Caco-2 (cell line): Measurements from ENCODE around the gene C15orf39. TPM values are rescaled to one million over a fixed set of nuclear protein-coding genes. Genes with fewer than 3 reads are reported as not detected.
"Not testable (repeated sequence)": the region's sequence is repeated elsewhere in the genome, so short reads cannot be mapped to it uniquely, and the experiment has no call there.

Experiments
- BruUV-seq: library from RNA; stranded (reverse); fragments of 400-500 nt; replicated peaks from 2 replicates; lab custom pipeline; 2021; lab: Mats Ljungman, UMichigan
- CTCF ChIA-PET: fragments of 300-600 bp; sonication (Branson Sonifier 250); formaldehyde crosslinking; loops from one replicate; lab custom pipeline; 2022; ENCODE audit warnings: antibody characterized with exemption; lab: Charles Lee
- POLR2A ChIA-PET: fragments of 300-600 bp; sonication (Branson Sonifier 250); formaldehyde crosslinking; loops from one replicate; lab custom pipeline; 2022; ENCODE audit warnings: antibody characterized with exemption; lab: Charles Lee
- DNase-seq, 2 experiments: peaks; one replicate each; pipeline versions ENCODE4 v3.0.0 to v3.0.0-alpha.2; 2020 to 2022
- H3K27me3 ChIP-seq: replicated peaks from 2 replicates; pipeline ENCODE4 v1.6.0; 2011; ENCODE audit warnings: low read length; ENCODE audit not compliant: control insufficient read depth, insufficient read depth
- H3K36me3 ChIP-seq: 2 replicates; pipeline ENCODE4 v1.5.1; 2011; ENCODE audit warnings: low read length; ENCODE audit not compliant: control insufficient read depth, insufficient read depth
- H3K4me1 ChIP-seq: fragments of 250-450 bp; sonication (Bioruptor Pico); 2 replicates; pipeline ENCODE4 v1.5.1; 2020; ENCODE audit warnings: mild to moderate bottlenecking
- H3K4me3 ChIP-seq: 2 replicates; pipeline ENCODE4 v1.5.1; 2011; ENCODE audit warnings: low read depth, mild to moderate bottlenecking, control low read depth, low read length
- H3K9me3 ChIP-seq: fragments of 250-450 bp; sonication (Bioruptor Pico); 2 replicates; pipeline ENCODE4 v1.5.1; 2020; ENCODE audit warnings: mild to moderate bottlenecking, moderate library complexity
- H3K27ac Mint-ChIP-seq: one replicate; pipeline ENCODE4 v1.8.0; 2022; ENCODE audit warnings: mixed read lengths; ENCODE audit not compliant: unreplicated experiment
- H3K27me3 Mint-ChIP-seq: one replicate; pipeline ENCODE4 v1.8.0; 2022; ENCODE audit warnings: mixed read lengths; ENCODE audit not compliant: insufficient read depth, unreplicated experiment
- H3K36me3 Mint-ChIP-seq: one replicate; pipeline ENCODE4 v1.8.0; 2022; ENCODE audit warnings: mild to moderate bottlenecking, mixed read lengths; ENCODE audit not compliant: insufficient read depth, unreplicated experiment
- H3K4me1 Mint-ChIP-seq: one replicate; pipeline ENCODE4 v1.8.0; 2022; ENCODE audit warnings: low read depth, mixed read lengths; ENCODE audit not compliant: unreplicated experiment
- H3K4me3 Mint-ChIP-seq: one replicate; pipeline ENCODE4 v1.8.0; 2022; ENCODE audit warnings: mild to moderate bottlenecking, moderate library complexity, mixed read lengths; ENCODE audit not compliant: unreplicated experiment
- H3K9me3 Mint-ChIP-seq: one replicate; pipeline ENCODE4 v1.8.0; 2022; ENCODE audit warnings: mixed read lengths; ENCODE audit not compliant: unreplicated experiment
- intact Hi-C: fragments of 100-400 bp; cut with micrococcal nuclease; formaldehyde crosslinking; loops from one replicate; pipeline ENCODE4 v1.10.0; 2022; ENCODE audit not compliant: unreplicated experiment
- total RNA-seq: library from RNA; stranded (reverse); gene quantifications from 2 replicates; pipeline ENCODE4 v1.2.3, GENCODE V29; 2022
- TF ChIP-seq, protein P1 (sequence below), 2 experiments: fragments of 200-600 bp in 1 of 2; IDR thresholded peaks; 1 replicate in 1 of 2; 2 replicates in 1 of 2; pipeline versions ENCODE4 v1.5.1 to v1.8.0; 2011 to 2022; ENCODE audit warnings: antibody characterized with exemption in 1 of 2, control low read depth in 1 of 2, inconsistent platforms in 1 of 2, low read depth in 1 of 2, low read length in 1 of 2, mild to moderate bottlenecking in 1 of 2, moderate library complexity in 1 of 2; ENCODE audit not compliant: insufficient read depth in 1 of 2, severe bottlenecking in 1 of 2, unreplicated experiment in 1 of 2

Gene C15orf39
- total RNA-seq, 1 experiment from 2014 or later = 48.2 TPM

DNA sequence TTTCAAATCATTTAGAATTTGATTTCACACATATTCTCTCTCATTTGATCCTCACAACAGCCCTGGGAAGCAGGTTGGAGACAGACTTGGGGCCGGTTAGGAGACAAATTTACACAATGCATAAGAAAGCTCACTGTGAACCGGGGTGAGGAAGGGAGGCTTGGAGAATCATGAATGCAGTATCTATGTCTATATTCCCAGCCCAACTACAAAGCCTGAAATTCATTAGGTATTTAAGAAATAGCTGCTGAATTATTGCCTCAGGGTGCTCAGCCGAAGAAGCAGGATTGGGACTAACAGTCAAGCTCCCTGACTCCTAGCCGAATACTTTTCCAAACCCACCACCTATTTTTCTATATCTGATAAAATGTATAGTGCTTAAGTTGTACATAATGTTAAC is 48.0 kb downstream of the C15orf39 start:
- no peaks in the 10 kb centered on the region for H3K27me3 Mint-ChIP-seq
- no peak for DNase-seq
- Histone ChIP-seq H3K27me3 (no peaks in the 10 kb centered on the region), H3K4me1 (0 out of 2 replicates have a peak, but pooled peaks cover 10% of the 10 kb centered on the region), H3K36me3 (no peaks in the 10 kb centered on the region), H3K9me3 (no peaks in the 10 kb centered on the region), H3K4me3 (no peak overlapping the region)
- POLR2A ChIA-PET = no interaction called here
- H3K27ac Mint-ChIP-seq = no peak overlapping the region
- TF ChIP-seq, protein P1, sequence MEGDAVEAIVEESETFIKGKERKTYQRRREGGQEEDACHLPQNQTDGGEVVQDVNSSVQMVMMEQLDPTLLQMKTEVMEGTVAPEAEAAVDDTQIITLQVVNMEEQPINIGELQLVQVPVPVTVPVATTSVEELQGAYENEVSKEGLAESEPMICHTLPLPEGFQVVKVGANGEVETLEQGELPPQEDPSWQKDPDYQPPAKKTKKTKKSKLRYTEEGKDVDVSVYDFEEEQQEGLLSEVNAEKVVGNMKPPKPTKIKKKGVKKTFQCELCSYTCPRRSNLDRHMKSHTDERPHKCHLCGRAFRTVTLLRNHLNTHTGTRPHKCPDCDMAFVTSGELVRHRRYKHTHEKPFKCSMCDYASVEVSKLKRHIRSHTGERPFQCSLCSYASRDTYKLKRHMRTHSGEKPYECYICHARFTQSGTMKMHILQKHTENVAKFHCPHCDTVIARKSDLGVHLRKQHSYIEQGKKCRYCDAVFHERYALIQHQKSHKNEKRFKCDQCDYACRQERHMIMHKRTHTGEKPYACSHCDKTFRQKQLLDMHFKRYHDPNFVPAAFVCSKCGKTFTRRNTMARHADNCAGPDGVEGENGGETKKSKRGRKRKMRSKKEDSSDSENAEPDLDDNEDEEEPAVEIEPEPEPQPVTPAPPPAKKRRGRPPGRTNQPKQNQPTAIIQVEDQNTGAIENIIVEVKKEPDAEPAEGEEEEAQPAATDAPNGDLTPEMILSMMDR (IDR thresholded peaks at IDR 0.05; ENCODE audit: insufficient read depth in 1 of 2, low read depth in 1 of 2, low read length in 1 of 2, severe bottlenecking in 1 of 2, unreplicated experiment in 1 of 2) = no peak
- no peaks in the 10 kb centered on the region for H3K4me1 Mint-ChIP-seq
- no peaks in the 10 kb centered on the region for H3K36me3 Mint-ChIP-seq
- CTCF ChIA-PET = no interaction called here
- no TSS peak for BruUV-seq
- no peak overlapping the region for H3K4me3 Mint-ChIP-seq
- intact Hi-C loops = no loop called here
- H3K9me3 Mint-ChIP-seq = no peaks in the 10 kb centered on the region

DNA sequence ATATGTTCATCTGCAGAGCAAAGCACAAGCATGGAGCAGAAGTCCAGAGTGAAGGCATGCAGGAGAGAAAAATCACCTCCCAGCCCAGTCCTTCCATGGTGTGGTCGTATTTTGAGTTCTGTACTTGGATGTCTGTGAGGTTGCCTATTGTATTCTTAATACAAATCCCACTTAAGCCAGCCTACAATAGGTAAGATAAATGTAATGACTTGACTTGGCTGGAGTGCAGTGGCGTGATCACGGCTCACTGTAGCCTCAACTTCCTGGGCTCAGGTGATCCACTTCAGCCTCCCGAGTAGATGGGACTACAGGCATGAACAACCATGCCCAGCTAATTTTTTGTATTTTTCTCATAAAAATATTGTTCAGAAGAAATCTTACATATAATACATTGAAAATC is 49.7 kb downstream of the C15orf39 start:
- H3K27me3 ChIP-seq, H3K4me1 Mint-ChIP-seq, H3K4me3 Mint-ChIP-seq, H3K4me3 ChIP-seq, CTCF ChIA-PET, H3K27me3 Mint-ChIP-seq, DNase-seq, H3K36me3 Mint-ChIP-seq, H3K36me3 ChIP-seq, POLR2A ChIA-PET, intact Hi-C loops, H3K27ac Mint-ChIP-seq, BruUV-seq, H3K9me3 ChIP-seq, H3K4me1 ChIP-seq, H3K9me3 Mint-ChIP-seq: not testable (repeated sequence)

DNA sequence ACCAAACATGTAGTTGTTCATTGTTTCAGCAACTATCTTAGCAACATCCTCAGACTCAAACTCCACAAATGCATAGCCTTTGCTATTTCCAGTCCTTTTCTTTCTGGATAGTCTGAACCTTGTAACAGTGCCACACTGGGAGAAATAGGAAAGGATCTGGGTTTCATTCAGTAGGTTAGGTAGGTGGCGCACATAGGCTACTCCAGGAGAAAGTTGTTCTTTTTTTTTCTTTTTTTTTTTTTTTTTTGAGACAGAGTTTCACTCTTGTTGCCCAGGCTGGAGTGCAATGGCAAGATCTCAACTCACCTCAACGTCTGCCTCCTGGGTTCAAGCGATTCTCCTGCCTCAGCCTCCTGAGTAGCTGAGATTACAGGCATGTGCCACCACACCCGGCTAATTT is 50.6 kb downstream of the C15orf39 start:
- POLR2A ChIA-PET, H3K36me3 Mint-ChIP-seq, H3K9me3 Mint-ChIP-seq, H3K27ac Mint-ChIP-seq, H3K4me3 ChIP-seq, H3K4me3 Mint-ChIP-seq, H3K4me1 ChIP-seq, H3K4me1 Mint-ChIP-seq, BruUV-seq, intact Hi-C loops, H3K9me3 ChIP-seq, DNase-seq, H3K27me3 ChIP-seq, H3K36me3 ChIP-seq, H3K27me3 Mint-ChIP-seq: not testable (repeated sequence)
- CTCF ChIA-PET = interaction anchor here (0.7 kb wide), 1 partner anchor 21 kb away, joined by 8 read pairs; no protein-coding TSS in a partner anchor

DNA sequence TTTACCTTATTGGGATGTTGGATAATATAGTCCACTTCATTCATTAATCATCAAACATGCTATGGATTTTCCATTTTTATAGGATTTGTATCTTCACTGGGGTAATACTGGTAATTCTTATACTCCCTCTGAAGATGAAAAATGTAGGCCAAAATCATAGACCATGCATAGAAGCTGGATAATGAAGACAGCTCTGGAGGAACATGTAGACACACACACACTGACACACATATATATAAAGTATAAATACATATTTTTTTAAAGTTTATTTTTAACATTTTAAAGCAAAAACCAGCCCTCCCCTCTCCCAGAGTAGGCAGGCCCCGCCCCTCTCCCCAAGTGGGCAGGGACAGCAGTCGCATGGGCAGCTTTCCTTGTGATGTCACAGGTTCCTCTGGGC is 56.4 kb downstream of the C15orf39 start, which contains the start of gene GOLGA6C:
GOLGA6C (plus strand) TSS at position 301 of the 400 bp plus-strand sequence. CDS start 265 bp downstream, outside the sequence.
- BruUV-seq, H3K27me3 ChIP-seq, H3K9me3 Mint-ChIP-seq, H3K27ac Mint-ChIP-seq, H3K4me1 ChIP-seq, POLR2A ChIA-PET, H3K27me3 Mint-ChIP-seq, H3K36me3 ChIP-seq, H3K36me3 Mint-ChIP-seq, intact Hi-C loops, H3K4me1 Mint-ChIP-seq, H3K4me3 Mint-ChIP-seq, H3K4me3 ChIP-seq, DNase-seq, CTCF ChIA-PET, H3K9me3 ChIP-seq: not testable (repeated sequence)

DNA sequence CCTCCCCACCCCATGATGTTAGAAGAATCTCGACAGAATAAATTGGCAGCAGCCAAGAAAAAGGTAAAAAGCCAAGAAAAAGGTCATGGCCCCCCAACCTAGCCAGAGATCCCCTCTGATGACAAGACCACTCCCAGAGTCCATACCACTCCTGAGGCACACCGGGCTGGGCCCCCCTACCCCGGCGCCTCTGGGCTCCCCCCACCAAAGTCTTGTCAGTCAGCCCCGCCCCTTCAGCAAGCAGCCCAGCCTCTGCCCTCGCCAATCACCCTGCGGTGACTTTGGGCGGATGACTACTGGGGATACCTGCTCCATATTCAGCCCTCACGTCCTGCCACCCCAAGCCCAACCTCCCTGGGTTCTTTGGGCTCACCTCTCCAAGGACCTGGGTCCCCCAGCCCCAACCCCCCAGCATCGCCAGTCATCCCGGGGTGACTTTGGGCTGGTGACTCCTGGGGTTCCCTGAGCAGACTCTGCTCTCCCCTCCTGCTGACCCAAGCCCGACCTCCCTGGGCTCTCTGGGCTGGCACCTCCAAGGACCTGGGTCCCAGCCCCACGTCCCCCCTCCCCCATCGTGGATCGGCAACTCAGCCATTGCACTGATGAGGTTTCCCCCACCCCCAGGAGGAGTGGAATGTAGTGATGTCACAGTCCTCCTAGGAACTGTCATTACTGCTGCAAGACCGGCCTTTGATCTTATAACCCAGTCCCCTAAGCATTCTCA is 57.1 kb downstream of the C15orf39 start:
- H3K4me1 ChIP-seq, H3K4me3 ChIP-seq, H3K9me3 Mint-ChIP-seq, DNase-seq, H3K27ac Mint-ChIP-seq, H3K27me3 Mint-ChIP-seq, H3K9me3 ChIP-seq, H3K36me3 Mint-ChIP-seq, CTCF ChIA-PET, H3K4me1 Mint-ChIP-seq, H3K36me3 ChIP-seq, H3K27me3 ChIP-seq, H3K4me3 Mint-ChIP-seq, BruUV-seq, intact Hi-C loops, POLR2A ChIA-PET: not testable (repeated sequence)

DNA sequence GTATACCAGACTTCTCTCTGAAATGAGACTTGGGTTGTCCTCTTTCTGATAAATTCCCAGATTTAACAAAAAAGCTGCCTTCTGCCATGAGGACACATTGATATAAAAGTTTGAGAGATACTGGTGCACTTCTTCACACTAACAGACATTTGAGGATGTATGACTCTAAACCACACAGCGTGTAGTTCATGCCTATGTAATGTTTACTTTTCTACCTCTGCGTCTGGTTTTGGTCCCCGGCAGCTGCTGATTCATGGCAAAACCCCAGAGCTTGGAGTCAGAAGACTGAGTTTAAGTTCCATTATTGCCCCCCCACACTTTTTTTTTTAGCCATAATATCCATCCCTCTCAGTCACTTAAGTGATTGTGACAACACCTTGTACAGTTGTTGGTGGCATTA is 58.2 kb downstream of the C15orf39 start:
- BruUV-seq, H3K36me3 Mint-ChIP-seq, intact Hi-C loops, H3K4me1 Mint-ChIP-seq, H3K27me3 Mint-ChIP-seq, CTCF ChIA-PET, H3K9me3 Mint-ChIP-seq, POLR2A ChIA-PET, H3K27ac Mint-ChIP-seq, H3K4me1 ChIP-seq, H3K27me3 ChIP-seq, H3K4me3 Mint-ChIP-seq, H3K4me3 ChIP-seq, H3K36me3 ChIP-seq, H3K9me3 ChIP-seq, DNase-seq: not testable (repeated sequence)
